Right lobe of liver (tissue), 6 donors: ENCODE results near the gene CPT2. TPM values are rescaled to one million over a fixed set of nuclear protein-coding genes. Genes with fewer than 3 reads are reported as not detected.
"Not testable (repeated sequence)": the region's sequence is repeated elsewhere in the genome, so short reads cannot be mapped to it uniquely, and the experiment has no call there.

Source experiments
- ATAC-seq, 4 donors: fragments of 200-7000 bp; cut with Tn5 transposase; one replicate each; pipeline ENCODE4 v1.9.1; 2020; ENCODE audit warnings: mild to moderate bottlenecking in 4 of 4, moderate library complexity in 4 of 4
- DNase-seq, 3 donors: peaks; one replicate each; pipeline ENCODE4 v3.0.0-alpha.2; 2020
- H3K27ac ChIP-seq, 3 donors: fragments of 200-600 bp; one replicate each; pipeline ENCODE4 v1.8.0; 2022
- H3K27me3 ChIP-seq, 2 donors: fragments of 200-600 bp; one replicate each; pipeline ENCODE4 v1.8.0; 2022
- H3K36me3 ChIP-seq, 4 donors: fragments of 200-600 bp; sonication (generic) in 1 of 4; one replicate each; pipeline versions ENCODE4 v1.5.1 to v1.8.0; 2017 to 2022; ENCODE audit warnings: control low read depth in 1 of 4
- H3K4me1 ChIP-seq, 4 donors: fragments of 200-600 bp; sonication (generic) in 1 of 4; one replicate each; pipeline versions ENCODE4 v1.5.1 to v1.8.0; 2017 to 2022; ENCODE audit warnings: control low read depth in 1 of 4
- H3K4me3 ChIP-seq, 3 donors: fragments of 200-600 bp; one replicate each; pipeline ENCODE4 v1.8.0; 2022
- H3K9me3 ChIP-seq, 4 donors: fragments of 200-600 bp; sonication (generic) in 1 of 4; one replicate each; pipeline versions ENCODE4 v1.5.1 to v1.8.0; 2017 to 2022; ENCODE audit warnings: control low read depth in 1 of 4
- POLR2A ChIP-seq: fragments of 450-650 bp; IDR thresholded peaks from one replicate; pipeline ENCODE4 v1.6.1; 2017; ENCODE audit warnings: antibody characterized with exemption, mild to moderate bottlenecking
- WGBS: methylation state at CpG from one replicate; pipeline ENCODE4 v1.1.6; 2018; ENCODE audit warnings: low coverage, low lambda C conversion rate; ENCODE audit not compliant: insufficient coverage; ENCODE audit errors: missing lambda C conversion rate; 5-methylcytosine and 5-hydroxymethylcytosine counted together
- intact Hi-C, 2 donors: fragments of 100-400 bp; cut with DNase I; formaldehyde crosslinking; loops; one replicate each; pipeline versions ENCODE4 v1.11.2 to v1.14.1; 2022
- total RNA-seq, 6 experiments: library from RNA; depleted of rRNA in 2 of 6; stranded (reverse); fragments of >200 nt in 2 of 6; fragmentation: NEBNext Ultra II Directional in 3 of 6; extraction: Animal tissue kit (Norgen Biotek cat#: 25700) in 3 of 6; gene quantifications; one replicate each; pipeline versions ENCODE4 v1.1.0 to v1.2.4, GENCODE V29; 2016 to 2023
- TF ChIP-seq, protein P1 (sequence below), 4 donors: fragments of 200-600 bp in 3 of 4; fragments of 450-650 bp in 1 of 4; IDR thresholded peaks; one replicate each; pipeline versions ENCODE4 v1.5.1 to v1.8.0; 2016 to 2022; ENCODE audit warnings: antibody characterized with exemption in 4 of 4, mild to moderate bottlenecking in 2 of 4
- donor health status: DM: no; HTN: yes; CAD: no.
- donor health status: DM: no; HTN: no; CAD: no.
- donor health status: DM: no; HTN: no; CAD: no.
- donor health status: DM: no; HTN: yes; CAD: no.
- donor health status: DM: no; HTN: yes; CAD: no.

The CPT2 gene
- total RNA-seq, 6 experiments from 2014 or later = 37.6 to 108 (median 81.6) TPM

DNA sequence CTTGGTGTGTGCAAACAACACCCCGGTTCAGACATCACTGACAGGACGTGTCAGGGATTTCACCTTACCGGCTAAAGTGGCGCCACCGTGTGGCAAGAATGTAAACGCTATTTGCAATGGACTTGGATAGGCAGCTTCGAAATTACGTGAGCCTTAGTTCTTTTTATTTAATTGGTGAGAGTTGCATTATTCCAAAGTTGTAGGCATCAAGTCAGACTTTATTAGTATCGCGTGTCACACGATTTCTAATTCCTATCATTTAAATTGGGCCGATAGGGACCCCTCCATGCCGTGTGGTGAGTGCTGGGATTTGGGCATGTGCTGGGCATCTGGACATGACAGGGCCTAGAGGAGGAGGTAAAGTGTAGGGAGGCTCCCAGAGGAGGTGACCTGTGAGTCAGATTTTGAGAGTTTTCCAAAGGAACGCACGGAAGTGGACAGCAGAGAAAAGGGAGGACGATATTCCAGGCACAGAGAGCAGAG lies 14.5 kb upstream of the CPT2 start:
- Histone ChIP-seq H3K27me3 (no peaks in the 10 kb centered on the region), H3K27ac (peak overlapping the region; percentile 30 to 73 (median 67)), H3K4me1 (peaks cover 0 to 49% (median 19%) of the 10 kb centered on the region in 4 donors), H3K9me3 (no peaks in the 10 kb centered on the region), H3K36me3 (no peaks in the 10 kb centered on the region), H3K4me3 (no peak overlapping the region)
- DNase-seq (peak; percentile 76 to 81 (median 78)), ATAC-seq (peak; percentile 36 to 64 (median 48))
- intact Hi-C loops = loop anchor here in 1 of 2 donors (10.0 kb wide), 1 partner anchor 267 kb away; no protein-coding TSS in a partner anchor
- 20% methylated on average over 16 of the region's 16 CpGs for WGBS
- TF ChIP-seq, protein P1, sequence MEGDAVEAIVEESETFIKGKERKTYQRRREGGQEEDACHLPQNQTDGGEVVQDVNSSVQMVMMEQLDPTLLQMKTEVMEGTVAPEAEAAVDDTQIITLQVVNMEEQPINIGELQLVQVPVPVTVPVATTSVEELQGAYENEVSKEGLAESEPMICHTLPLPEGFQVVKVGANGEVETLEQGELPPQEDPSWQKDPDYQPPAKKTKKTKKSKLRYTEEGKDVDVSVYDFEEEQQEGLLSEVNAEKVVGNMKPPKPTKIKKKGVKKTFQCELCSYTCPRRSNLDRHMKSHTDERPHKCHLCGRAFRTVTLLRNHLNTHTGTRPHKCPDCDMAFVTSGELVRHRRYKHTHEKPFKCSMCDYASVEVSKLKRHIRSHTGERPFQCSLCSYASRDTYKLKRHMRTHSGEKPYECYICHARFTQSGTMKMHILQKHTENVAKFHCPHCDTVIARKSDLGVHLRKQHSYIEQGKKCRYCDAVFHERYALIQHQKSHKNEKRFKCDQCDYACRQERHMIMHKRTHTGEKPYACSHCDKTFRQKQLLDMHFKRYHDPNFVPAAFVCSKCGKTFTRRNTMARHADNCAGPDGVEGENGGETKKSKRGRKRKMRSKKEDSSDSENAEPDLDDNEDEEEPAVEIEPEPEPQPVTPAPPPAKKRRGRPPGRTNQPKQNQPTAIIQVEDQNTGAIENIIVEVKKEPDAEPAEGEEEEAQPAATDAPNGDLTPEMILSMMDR (IDR thresholded peaks at IDR 0.05) = peak; percentile 77 to 95 (median 86)
- no peak for TF ChIP-seq POLR2A

DNA sequence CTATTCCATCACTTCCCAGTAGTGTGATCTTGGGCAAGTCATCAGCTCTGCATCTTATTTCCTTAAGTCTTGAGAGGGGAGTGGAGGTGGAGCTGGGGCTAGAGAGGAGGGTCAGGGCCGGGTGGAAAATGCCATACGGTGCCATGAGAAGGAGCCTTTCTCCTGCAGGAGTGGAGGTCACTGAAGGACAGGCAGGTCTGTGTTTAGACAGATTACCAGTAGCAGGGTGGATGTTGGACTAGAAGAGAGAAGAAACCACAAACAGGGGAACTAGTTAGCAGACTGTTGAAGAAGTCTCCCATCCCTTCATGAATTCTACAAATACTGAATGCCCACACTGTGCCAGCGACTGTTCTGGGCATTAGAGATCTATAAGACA lies 13.9 kb upstream of the CPT2 start:
- no peaks in the 10 kb centered on the region for H3K9me3 ChIP-seq
- ATAC-seq = peak in 2 of 4 donors; percentile 2 to 5
- no peak overlapping the region for H3K4me3 ChIP-seq
- no peaks in the 10 kb centered on the region for H3K27me3 ChIP-seq
- H3K27ac ChIP-seq = peak overlapping the region; percentile 30 to 73 (median 67)
- H3K36me3 ChIP-seq = no peaks in the 10 kb centered on the region
- intact Hi-C loops = loop anchor here in 1 of 2 donors (10.0 kb wide), 1 partner anchor 268 kb away; no protein-coding TSS in a partner anchor
- no peak for DNase-seq
- H3K4me1 ChIP-seq = peaks cover 0 to 44% (median 19%) of the 10 kb centered on the region in 4 donors
- 24% methylated on average over 3 of the region's 3 CpGs for WGBS
- TF ChIP-seq POLR2A = no peak
- TF ChIP-seq, protein P1 (IDR thresholded peaks at IDR 0.05) = no peak

DNA sequence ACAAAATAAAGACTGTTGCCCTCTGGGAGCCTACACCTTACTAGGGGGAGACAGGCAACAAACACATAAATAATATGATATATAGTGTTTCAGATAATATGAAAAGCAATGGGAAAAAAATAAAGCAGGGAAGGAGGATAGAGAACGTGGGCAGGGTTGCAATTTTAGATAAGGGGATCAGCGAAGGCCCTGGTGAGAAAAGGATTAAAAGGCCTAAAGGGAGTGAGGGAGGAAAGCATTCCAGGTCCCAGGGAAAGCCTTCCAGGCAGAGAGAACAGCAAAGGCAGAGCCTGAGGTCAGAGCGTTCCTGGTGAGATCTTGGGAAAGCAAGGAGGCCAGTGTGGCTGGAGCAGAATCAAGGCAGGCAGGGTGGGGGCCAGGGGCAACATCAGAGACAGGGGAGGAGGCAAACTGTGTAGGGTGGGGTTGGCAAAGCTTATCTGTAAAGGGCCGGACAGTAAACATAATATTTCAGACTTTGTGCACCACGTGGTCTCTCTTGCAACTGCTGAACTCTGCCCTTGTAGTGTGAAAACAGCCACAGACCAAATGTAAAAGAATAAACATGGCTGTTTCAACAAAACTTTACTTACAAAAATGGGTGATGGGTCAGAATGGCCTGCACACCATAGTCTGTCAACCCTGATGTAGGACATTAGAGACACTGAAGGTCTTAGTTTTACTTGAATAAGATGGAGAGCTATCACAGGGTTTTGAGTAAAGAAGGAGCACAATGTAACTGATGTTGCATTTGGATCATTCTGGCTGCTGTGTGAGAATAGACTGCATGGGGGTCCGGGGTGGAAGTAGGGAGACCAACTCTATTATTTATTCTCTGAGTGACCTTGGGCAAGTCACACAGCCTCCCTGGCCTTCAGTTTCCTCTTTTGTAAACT lies 13.3 kb upstream of the CPT2 start:
- ATAC-seq = peak; percentile 83 to 94 (median 92)
- DNase-seq = peak; percentile 69 to 94 (median 90)
- TF ChIP-seq, protein P1 (IDR thresholded peaks at IDR 0.05) = no peak
- TF ChIP-seq POLR2A = no peak
- intact Hi-C loops = loop anchor here in 1 of 2 donors (10.0 kb wide), 1 partner anchor 269 kb away; no protein-coding TSS in a partner anchor
- peaks cover 0 to 44% (median 20%) of the 10 kb centered on the region in 4 donors for H3K4me1 ChIP-seq
- no peaks in the 10 kb centered on the region for H3K36me3 ChIP-seq
- H3K27me3 ChIP-seq = no peaks in the 10 kb centered on the region
- H3K27ac ChIP-seq = peak overlapping the region; percentile 30 to 73 (median 67)
- WGBS = 23% methylated on average over 6 of the region's 6 CpGs
- no peaks in the 10 kb centered on the region for H3K9me3 ChIP-seq
- H3K4me3 ChIP-seq = no peak overlapping the region

DNA sequence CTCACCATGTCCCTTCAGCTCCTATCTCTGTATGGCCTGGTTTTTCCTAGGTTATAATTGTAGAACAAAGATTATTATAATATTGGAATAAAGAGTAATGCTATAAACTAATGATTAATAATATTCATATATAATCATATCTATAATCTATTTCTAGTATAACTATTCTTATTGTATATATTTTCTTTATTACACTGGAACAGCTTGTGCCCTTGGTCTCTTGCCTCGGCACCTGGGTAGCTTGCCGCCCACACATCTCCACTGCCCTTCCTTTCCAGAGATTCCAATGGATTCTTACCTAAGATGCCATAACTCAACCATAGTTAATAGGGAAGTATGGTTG lies 10.7 kb upstream of the CPT2 start:
- TF ChIP-seq, protein P1 (IDR thresholded peaks at IDR 0.05) = peak in 1 of 4 donors; percentile 13
- not testable (repeated sequence) for DNase-seq, H3K27ac ChIP-seq, ATAC-seq, H3K4me3 ChIP-seq, H3K36me3 ChIP-seq, H3K9me3 ChIP-seq, H3K27me3 ChIP-seq
- 30% methylated on average over 2 of the region's 2 CpGs for WGBS
- peaks cover 0 to 54% (median 23%) of the 10 kb centered on the region in 4 donors for H3K4me1 ChIP-seq
- intact Hi-C loops = loop anchor here in 1 of 2 donors (10.0 kb wide), 1 partner anchor 271 kb away; no protein-coding TSS in a partner anchor
